ENCODE results near the gene PIK3R1.
"Not testable (repeated sequence)": the region's sequence is repeated elsewhere in the genome, so short reads cannot be mapped to it uniquely, and the experiment has no call there.

The PIK3R1 gene

DNA sequence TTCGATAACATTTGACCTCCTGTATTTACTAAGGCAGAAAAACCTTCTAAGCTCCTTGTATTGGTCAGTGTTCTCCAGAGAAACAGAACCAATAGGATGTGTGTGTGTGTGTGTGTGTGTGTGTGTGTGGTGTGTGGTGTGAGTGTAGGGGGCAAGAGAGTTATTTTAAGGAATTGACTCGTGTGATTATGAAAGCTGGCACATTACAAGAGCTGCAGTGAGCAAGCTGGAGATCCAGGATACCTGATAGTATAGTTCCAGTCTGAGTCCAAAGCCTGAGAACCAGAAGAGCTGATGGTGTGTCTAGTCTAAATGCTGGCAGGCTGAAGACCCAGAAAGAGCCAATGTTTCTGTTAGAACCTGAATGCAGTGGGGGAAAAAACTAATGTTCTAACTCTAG, 21.2 kb upstream of the PIK3R1 start:
- no peak for DNase-seq

- no peak for DNase-seq
These were observed 20.4 kb upstream of the PIK3R1 start for GRCh38 chr5:68195137-68195536.

- DNase-seq: no peak
These were observed 18.7 kb upstream of the PIK3R1 start for GRCh38 chr5:68196876-68197275.

DNA sequence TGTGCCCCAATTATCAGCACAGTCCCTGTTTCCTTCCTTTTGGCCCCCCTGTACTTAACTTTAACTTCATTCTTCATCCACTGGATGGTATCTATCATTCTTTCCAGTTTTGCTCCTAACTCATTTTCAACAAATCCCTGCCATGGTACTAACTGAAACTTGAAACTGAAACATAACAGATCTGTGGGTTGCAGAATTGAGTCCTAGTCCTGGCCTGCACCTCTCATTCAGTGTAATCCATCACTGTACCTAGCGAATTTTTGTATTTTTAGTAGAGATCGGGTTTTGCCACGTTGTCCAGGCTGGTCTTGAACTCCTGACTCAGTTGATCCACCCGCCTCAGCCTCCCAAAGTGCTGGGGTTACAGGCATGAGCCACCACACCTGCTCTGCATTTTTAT, 15.3 kb upstream of the PIK3R1 start:
- no peak for DNase-seq

- DNase-seq: not testable (repeated sequence)
These were observed 4.9 kb upstream of the PIK3R1 start for GRCh38 chr5:68210654-68211053.

DNA sequence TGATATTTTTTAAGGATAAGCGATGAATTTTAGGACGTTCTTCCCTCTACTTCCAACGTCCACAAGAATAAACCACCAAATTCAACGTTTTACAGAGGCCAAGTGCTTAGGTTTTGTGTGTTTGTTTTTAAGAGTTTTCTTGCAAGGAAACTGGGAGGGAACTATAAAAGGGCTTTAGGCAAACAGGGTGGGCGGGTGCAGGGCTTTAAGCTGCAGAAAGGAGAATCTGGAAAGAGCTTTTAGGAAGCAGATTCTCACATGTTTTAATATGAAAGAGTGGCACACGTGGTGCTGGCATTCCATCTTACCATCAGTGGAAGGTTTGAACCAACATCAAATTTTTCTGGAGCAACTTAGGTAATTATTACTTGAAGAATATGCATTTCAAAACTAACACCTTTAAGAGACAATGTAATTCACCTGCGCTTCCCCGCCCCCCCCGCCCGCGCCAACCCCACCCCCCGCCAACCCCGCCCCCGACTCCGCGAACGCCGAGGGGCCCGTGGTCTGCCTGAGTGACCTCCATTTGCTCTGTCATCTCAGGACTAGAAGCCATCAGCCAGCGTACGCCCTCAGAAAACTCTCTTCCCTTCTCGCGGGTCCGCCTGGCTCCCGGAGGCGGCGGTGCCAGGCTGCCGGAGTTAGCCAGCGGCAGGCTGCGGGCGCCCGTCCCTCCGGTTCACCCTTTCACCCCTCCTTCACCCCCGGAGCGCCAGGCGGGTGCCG, 911 bp upstream of the PIK3R1 start:
- no peak for DNase-seq

GRCh38 chr5:68215898-68216244, 315 bp downstream of the PIK3R1 start:
- peak; percentile 75 for DNase-seq

GRCh38 chr5:68216245-68217046, 890 bp downstream of the PIK3R1 start:
- peak; percentile 63 for DNase-seq

GRCh38 chr5:68217047-68217355, 1.4 kb downstream of the PIK3R1 start:
- no peak for DNase-seq

DNA sequence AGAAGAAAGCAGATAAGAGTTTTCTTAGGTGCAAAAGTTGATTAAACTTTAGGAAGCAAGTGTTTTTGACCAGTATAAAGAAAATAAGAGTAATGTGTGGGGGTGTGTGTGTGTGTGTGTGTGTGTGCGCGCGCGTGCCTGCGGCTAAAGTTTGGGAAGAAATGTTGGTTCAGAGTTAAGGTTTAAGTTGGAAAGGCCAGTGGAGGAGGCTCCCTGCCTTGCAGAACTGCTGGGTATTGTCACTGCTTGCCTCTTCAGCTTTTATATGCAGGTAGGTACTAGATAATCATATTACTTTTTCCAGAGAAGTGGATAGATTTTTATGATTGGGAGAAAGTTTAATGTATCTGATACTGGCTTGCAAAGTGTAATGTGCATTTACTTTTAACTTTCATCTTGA, 2.0 kb downstream of the PIK3R1 start:
- DNase-seq: no peak

DNA sequence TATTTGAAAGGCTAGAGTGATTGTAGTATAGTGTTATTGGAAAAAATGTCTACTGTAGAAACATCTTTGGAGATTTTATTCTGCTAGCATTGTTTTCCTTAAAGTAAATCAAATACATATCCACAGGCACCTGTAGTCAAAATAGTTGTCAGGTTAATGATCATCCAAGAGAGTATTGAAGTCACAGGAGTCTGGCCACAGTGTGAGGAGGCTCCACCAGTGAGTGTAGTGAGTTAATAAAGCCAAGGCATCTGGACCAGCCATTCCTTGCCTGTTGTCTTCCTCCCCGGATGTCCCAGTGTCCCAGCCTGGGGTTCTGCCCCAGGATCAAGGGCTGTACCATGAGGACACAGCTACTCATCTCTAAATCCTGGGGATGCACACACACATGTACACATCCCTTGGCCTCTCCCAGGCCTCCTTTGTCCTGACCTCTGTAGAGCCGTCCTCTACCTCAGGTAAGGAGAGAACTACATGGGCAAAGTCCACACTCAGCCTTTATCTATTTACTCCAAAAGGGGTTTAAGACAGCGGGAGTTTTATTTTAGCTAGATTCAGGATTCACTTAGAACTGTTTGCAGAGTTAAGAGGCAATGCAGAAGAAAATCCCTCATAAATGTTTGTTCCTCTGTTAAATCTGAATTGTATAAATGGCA, 3.7 kb downstream of the PIK3R1 start:
- DNase-seq: no peak

- DNase-seq: no peak
These were observed 4.7 kb downstream of the PIK3R1 start for GRCh38 chr5:68220260-68220659.

DNA sequence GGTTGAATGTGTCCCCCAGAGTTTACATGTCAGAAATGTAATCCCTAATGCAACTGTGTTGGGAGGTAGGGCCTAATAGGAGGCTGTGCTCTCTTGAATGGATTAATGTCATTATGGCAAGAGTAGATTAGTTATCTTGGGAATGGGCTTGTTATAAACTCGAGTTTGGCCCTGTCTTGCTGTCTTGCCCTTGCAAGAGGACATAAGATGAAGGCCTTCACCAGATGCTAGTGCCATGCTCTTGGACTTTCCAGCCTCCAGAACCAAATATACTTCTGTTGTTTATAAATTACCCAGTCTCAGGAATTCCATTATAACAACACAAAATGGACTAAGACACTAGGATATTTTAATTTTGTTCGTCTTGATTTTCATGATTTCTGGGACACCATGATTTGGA, 5.4 kb downstream of the PIK3R1 start:
- DNase-seq: no peak

GRCh38 chr5:68221488-68221887, 5.9 kb downstream of the PIK3R1 start:
- no peak for DNase-seq

- DNase-seq: no peak
These were observed 6.8 kb downstream of the PIK3R1 start for GRCh38 chr5:68222310-68222709.

DNA sequence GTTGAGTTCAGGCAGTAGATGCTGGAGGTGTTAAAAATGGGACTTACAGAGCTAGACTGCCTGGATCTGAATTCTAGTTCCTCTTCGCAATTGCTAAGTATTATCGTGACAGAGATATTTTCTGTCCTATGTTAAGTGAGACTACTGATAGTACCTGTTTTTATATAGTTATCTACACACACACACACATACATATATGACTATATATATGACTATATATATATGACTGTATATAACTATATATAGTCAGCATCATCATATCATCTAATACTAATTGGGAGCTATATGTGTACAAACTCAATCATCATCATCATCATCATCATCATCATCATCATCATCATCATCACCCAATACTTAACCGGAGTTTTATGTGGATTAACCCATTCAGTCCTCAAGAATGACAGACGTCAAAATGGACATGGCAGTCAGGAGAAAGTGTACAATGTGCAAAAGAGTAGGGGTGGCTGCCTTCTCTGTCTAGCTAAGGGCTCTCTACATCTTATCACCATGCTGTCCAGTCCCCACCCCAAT, 7.3 kb downstream of the PIK3R1 start:
- no peak for DNase-seq

DNA sequence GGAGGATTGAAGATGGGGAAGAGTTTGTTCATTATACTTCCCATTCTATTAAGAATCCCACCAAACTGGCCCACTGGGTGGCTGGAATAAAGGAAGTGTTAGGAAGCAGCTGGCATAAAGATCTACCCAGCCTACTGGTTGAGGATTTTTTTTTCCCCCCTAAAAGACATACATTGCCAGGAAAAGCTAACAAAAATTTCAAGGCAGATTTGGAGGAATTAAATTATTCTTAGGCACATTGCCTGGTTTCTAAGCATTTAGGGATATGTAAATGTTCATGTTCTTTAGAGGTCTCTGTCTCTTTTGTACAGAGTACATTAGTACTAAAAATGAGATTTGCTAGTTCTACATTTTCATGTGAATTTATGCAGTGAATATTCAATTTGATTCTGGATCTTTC, 8.3 kb downstream of the PIK3R1 start:
- no peak for DNase-seq

- DNase-seq: no peak
These were observed 9.1 kb downstream of the PIK3R1 start for GRCh38 chr5:68224509-68225187.

DNA sequence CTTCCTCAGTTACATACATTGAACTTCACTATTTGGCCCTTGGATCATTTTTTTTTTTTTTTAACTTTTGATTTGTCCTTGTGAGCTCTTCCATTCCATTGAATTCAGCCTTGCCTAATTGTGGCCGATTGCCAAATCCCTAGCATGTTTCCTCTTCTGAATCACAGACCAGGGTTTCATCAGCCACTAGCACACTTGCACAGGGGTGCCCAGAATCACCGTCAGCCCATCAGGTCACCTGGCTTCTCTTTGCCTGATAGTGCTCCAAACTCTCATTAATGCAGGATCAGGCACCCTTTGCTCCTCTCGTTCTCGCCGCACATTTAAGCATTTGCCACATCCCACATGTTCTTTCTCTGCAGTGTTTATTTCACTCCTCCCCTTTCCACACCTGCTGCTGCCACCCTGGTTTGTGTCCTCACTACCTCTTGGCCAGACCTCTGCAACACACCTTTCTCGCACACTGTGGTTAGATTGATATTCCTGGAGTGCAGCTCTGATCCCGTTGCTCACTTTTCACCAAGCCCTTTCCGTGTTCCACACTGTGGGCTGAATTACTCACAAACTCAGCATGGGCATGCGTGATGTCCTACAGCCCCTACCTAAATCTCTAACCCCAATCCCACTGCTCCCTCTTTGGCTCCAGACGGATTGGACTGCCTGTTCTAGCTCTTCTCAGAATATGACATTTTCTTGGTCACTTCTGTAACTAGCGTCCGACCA, 9.8 kb downstream of the PIK3R1 start:
- DNase-seq: peak; percentile 3

DNA sequence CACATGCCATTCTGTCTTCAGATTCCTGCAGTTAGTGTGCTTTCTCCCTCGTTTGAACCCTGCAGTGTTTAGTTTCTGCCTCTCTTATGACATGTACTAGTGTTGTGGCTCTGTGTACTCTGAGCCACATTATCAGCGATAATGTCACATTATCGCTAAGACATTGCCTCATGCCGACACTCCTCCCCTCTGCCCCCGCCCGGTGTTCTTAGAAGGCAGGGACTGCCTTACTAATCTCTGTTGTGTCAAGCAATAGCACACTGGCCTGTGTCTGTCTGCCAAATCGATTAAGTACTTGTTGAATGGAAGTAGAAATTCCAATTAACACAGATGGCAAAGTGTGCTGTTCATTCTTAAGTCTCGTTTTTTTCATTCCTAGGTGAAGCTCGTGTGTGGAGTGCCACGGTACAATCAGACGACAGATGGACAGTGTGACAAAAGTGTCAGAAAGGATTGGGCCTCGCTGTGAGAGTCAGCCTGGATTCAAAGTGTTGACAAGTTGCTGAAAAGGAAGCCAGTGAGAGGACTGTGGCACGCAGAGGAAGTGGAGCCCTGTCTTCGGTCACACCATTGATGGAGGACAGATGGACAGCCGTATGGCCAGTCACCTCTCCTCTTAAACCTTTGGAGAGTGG, 10.5 kb downstream of the PIK3R1 start:
- no peak for DNase-seq

- no peak for DNase-seq
These were observed 11.1 kb downstream of the PIK3R1 start for GRCh38 chr5:68226546-68227073.
